Measurements from ENCODE around the gene LAIR2.

- TF ChIP-seq POLR2A (IDR thresholded peaks at IDR 0.05) (no peak), CTCF (IDR thresholded peaks at IDR 0.05) (no peak)
Measured at GRCh38 chr19:54480051-54480450, 22.6 kb upstream of the LAIR2 start.

Data from uterus (tissue), 2 donors.